COR-L47 (cell line): ENCODE measurements around the gene SH3RF2.

Experiments used
- DNase-seq: peaks from one replicate; lab custom pipeline; 2025; lab: John Stamatoyannopoulos, UW

The SH3RF2 gene

GRCh38 chr5:145922059-145922458 is 14.3 kb upstream of the SH3RF2 start:
- no peak for DNase-seq

GRCh38 chr5:145923405-145923804 is 13.0 kb upstream of the SH3RF2 start:
- DNase-seq, result no peak

- no peak for DNase-seq
Measured at GRCh38 chr5:145924849-145925248, 11.5 kb upstream of the SH3RF2 start.

GRCh38 chr5:145925353-145925752 is 11.0 kb upstream of the SH3RF2 start:
- DNase-seq, result no peak

- DNase-seq, result no peak
Measured at GRCh38 chr5:145925803-145926202, 10.6 kb upstream of the SH3RF2 start.

GRCh38 chr5:145931718-145932117 is 4.7 kb upstream of the SH3RF2 start:
- DNase-seq, result no peak

- no peak for DNase-seq
Measured at GRCh38 chr5:145934276-145934675, 2.1 kb upstream of the SH3RF2 start.

- no peak for DNase-seq
Measured at GRCh38 chr5:145937432-145938250, 1.3 kb downstream of the SH3RF2 start.

- DNase-seq, result peak; percentile 4
Measured at GRCh38 chr5:145938776-145939539, 2.6 kb downstream of the SH3RF2 start.

GRCh38 chr5:145939540-145940065 is 3.2 kb downstream of the SH3RF2 start:
- DNase-seq, result no peak

- DNase-seq, result no peak
Measured at GRCh38 chr5:145941096-145941447, 4.7 kb downstream of the SH3RF2 start.

- DNase-seq, result no peak
Measured at GRCh38 chr5:145941448-145942130, 5.2 kb downstream of the SH3RF2 start.

- DNase-seq, result no peak
Measured at GRCh38 chr5:145942201-145942600, 5.8 kb downstream of the SH3RF2 start.

GRCh38 chr5:145942749-145943148 is 6.4 kb downstream of the SH3RF2 start:
- no peak for DNase-seq

- peak; percentile 11 for DNase-seq
Measured at GRCh38 chr5:145943674-145944121, 7.3 kb downstream of the SH3RF2 start.

- DNase-seq, result no peak
Measured at GRCh38 chr5:145944328-145944727, 8.0 kb downstream of the SH3RF2 start.

- DNase-seq, result no peak
Measured at GRCh38 chr5:145945620-145946111, 9.3 kb downstream of the SH3RF2 start.

GRCh38 chr5:145946112-145946861 is 9.9 kb downstream of the SH3RF2 start:
- no peak for DNase-seq

GRCh38 chr5:145947581-145947980 is 11.2 kb downstream of the SH3RF2 start:
- DNase-seq, result no peak

- no peak for DNase-seq
Measured at GRCh38 chr5:145948047-145948446, 11.7 kb downstream of the SH3RF2 start.

- DNase-seq, result no peak
Measured at GRCh38 chr5:145948921-145949320, 12.5 kb downstream of the SH3RF2 start.

GRCh38 chr5:145949474-145949873 is 13.1 kb downstream of the SH3RF2 start:
- no peak for DNase-seq
